HepG2 (cell line): ENCODE measurements around the gene RPTOR. TPM values are rescaled to one million over a fixed set of nuclear protein-coding genes. Genes with fewer than 3 reads are reported as not detected.
A peak's percentile ranks its signal among the peaks of the same experiment; 100 is the strongest.

Experiments used
- ATAC-seq: fragments of 200-7000 bp; cut with Tn5 transposase; 3 replicates; pipeline ENCODE4 v1.9.1; 2020; ENCODE audit warnings: mild to moderate bottlenecking, moderate library complexity
- BruUV-seq: library from RNA; stranded (reverse); fragments of 400-500 nt; replicated peaks from 2 replicates; lab custom pipeline; 2021; lab: Mats Ljungman, UMichigan
- CTCF ChIA-PET: fragments of 300-600 bp; formaldehyde crosslinking; extraction: SDS; loops from one replicate; lab custom pipeline; 2021; ENCODE audit warnings: low total read pairs, inconsistent platforms, low intra/inter-chr PET ratio; lab: Yijun Ruan, JAX
- POLR2A ChIA-PET: fragments of 350-600 bp; sonication (Branson Sonifier 250); formaldehyde crosslinking; loops from one replicate; lab custom pipeline; 2020; ENCODE audit warnings: antibody characterized with exemption, inconsistent platforms; lab: Yijun Ruan, JAX
- DNase-seq: peaks from one replicate; pipeline ENCODE4 v3.0.0-alpha.2; 2015; ENCODE audit warnings: low spot score
- FAIRE-seq: peaks from 3 replicates; lab custom pipeline; 2011; peaks lifted over from hg19 to GRCh38; lab: Jason Lieb, UNC
- H2AFZ ChIP-seq: one replicate; pipeline ENCODE4 v1.6.1; 2011; ENCODE audit warnings: low read length, inconsistent platforms
- H3K27ac ChIP-seq: fragments of 300-600 bp; 3 replicates; pipeline ENCODE4 v1.8.0; 2011; ENCODE audit warnings: mixed run types, mild to moderate bottlenecking, mixed read lengths, low read length, inconsistent platforms; ENCODE audit not compliant: insufficient read depth; ENCODE audit errors: extremely low read length
- H3K27me3 ChIP-seq, 2 experiments: fragments of 200-600 bp in 1 of 2; 2 replicates in 1 of 2; 3 replicates in 1 of 2; pipeline versions ENCODE4 v1.6.0 to v1.8.0; 2011; ENCODE audit warnings: low read length in 2 of 2, mild to moderate bottlenecking in 2 of 2, moderate library complexity in 2 of 2, inconsistent platforms in 1 of 2; ENCODE audit not compliant: insufficient read depth in 2 of 2, control insufficient read depth in 1 of 2
- H3K36me3 ChIP-seq, 2 experiments: fragments of 200-600 bp in 1 of 2; replicated peaks in 1 of 2; 2 replicates in 1 of 2; 3 replicates in 1 of 2; pipeline versions ENCODE4 v1.5.1 to v1.8.0; 2011; ENCODE audit warnings: low read length in 2 of 2, inconsistent platforms in 1 of 2; ENCODE audit not compliant: insufficient read depth in 2 of 2, control insufficient read depth in 1 of 2
- H3K4me1 ChIP-seq: 2 replicates; pipeline ENCODE4 v1.5.1; 2012; ENCODE audit warnings: low read length, inconsistent platforms; ENCODE audit not compliant: insufficient read depth
- H3K4me2 ChIP-seq: 2 replicates; pipeline ENCODE4 v1.6.0; 2011; ENCODE audit warnings: low read depth, low read length, inconsistent platforms
- H3K4me3 ChIP-seq, 3 experiments: fragments of 200-600 bp in 1 of 3; sonication (generic), shearing (Covaris generic) in 1 of 3; replicated peaks in 1 of 3; 2 replicates each; pipeline ENCODE4 v1.5.1; 2011 to 2016; ENCODE audit warnings: low read length in 3 of 3, inconsistent platforms in 2 of 3, low read depth in 2 of 3, mild to moderate bottlenecking in 2 of 3, control low read depth in 1 of 3, mixed read lengths in 1 of 3; ENCODE audit not compliant: insufficient read depth in 1 of 3
- H3K79me2 ChIP-seq: one replicate; pipeline ENCODE4 v1.6.1; 2011; ENCODE audit warnings: low read length, inconsistent platforms; ENCODE audit not compliant: insufficient read depth
- H3K9ac ChIP-seq: 2 replicates; pipeline ENCODE4 v1.6.0; 2011; ENCODE audit warnings: mild to moderate bottlenecking, low read depth, low read length, inconsistent platforms; ENCODE audit not compliant: insufficient read depth
- H3K9me3 ChIP-seq: 2 replicates; pipeline ENCODE4 v1.5.1; 2012; ENCODE audit warnings: mild to moderate bottlenecking, low read length
- H4K20me1 ChIP-seq: 2 replicates; pipeline ENCODE4 v1.6.0; 2011; ENCODE audit warnings: inconsistent platforms, mild to moderate bottlenecking, low read length, moderate library complexity; ENCODE audit not compliant: insufficient read depth
- ADNP ChIP-seq: sonication (generic); formaldehyde crosslinking; IDR thresholded peaks from 2 replicates; pipeline ENCODE4 v1.4.0; 2020; ENCODE audit warnings: missing genetic modification reagents
- AGO2 ChIP-seq: fragments of 200-400 bp; formaldehyde crosslinking; optimal IDR thresholded peaks from 2 replicates; pipeline ENCODE3; 2017; ENCODE audit warnings: mild to moderate bottlenecking, low read depth, low read length, moderate library complexity
- HES4 ChIP-seq: sonication (generic); formaldehyde crosslinking; IDR thresholded peaks from 2 replicates; pipeline ENCODE4 v1.9.0; 2021; ENCODE audit warnings: mild to moderate bottlenecking, missing genetic modification reagents, borderline replicate concordance
- KDM2A ChIP-seq: sonication (generic); formaldehyde crosslinking; IDR thresholded peaks from 2 replicates; pipeline ENCODE4 v1.4.0; 2020; ENCODE audit warnings: low read depth, missing genetic modification reagents, borderline replicate concordance
- KLF12 ChIP-seq: sonication (generic); formaldehyde crosslinking; IDR thresholded peaks from 2 replicates; pipeline ENCODE4 v1.4.0; 2020; ENCODE audit warnings: missing genetic modification reagents, borderline replicate concordance
- KMT2B ChIP-seq: IDR thresholded peaks from 2 replicates; pipeline ENCODE4 v1.6.1; 2016; ENCODE audit warnings: missing genetic modification reagents, missing compliant biosample characterization
- MXD1 ChIP-seq: sonication (generic); formaldehyde crosslinking; IDR thresholded peaks from 2 replicates; pipeline ENCODE4 v1.4.0; 2020; ENCODE audit warnings: mild to moderate bottlenecking, missing genetic modification reagents
- NFYB ChIP-seq: sonication (generic); formaldehyde crosslinking; IDR thresholded peaks from 2 replicates; pipeline ENCODE4 v1.4.0; 2020; ENCODE audit warnings: missing genetic modification reagents
- NRL ChIP-seq: sonication (generic); formaldehyde crosslinking; IDR thresholded peaks from 2 replicates; pipeline ENCODE4 v1.5.0; 2020; ENCODE audit warnings: missing genetic modification reagents, mild to moderate bottlenecking, moderate library complexity, borderline replicate concordance
- PREB ChIP-seq: sonication (generic); formaldehyde crosslinking; IDR thresholded peaks from 2 replicates; pipeline ENCODE4 v1.4.0; 2020; ENCODE audit warnings: missing genetic modification reagents
- RFX5 ChIP-seq: IDR thresholded peaks from 2 replicates; pipeline ENCODE4 v1.6.1; 2011; ENCODE audit warnings: low read depth, low read length, improper control_type of control experiment
- TOPORS ChIP-seq: sonication (generic); formaldehyde crosslinking; IDR thresholded peaks from 2 replicates; pipeline ENCODE4 v1.8.0; 2023; ENCODE audit warnings: mild to moderate bottlenecking, missing genetic modification reagents
- ZNF180 ChIP-seq: sonication (generic); formaldehyde crosslinking; IDR thresholded peaks from 2 replicates; pipeline ENCODE4 v1.4.0; 2020; ENCODE audit warnings: low read depth, missing genetic modification reagents, borderline replicate concordance
- ZNF350 ChIP-seq: sonication (generic); formaldehyde crosslinking; IDR thresholded peaks from 2 replicates; pipeline ENCODE4 v1.4.0; 2020; ENCODE audit warnings: mild to moderate bottlenecking, low read depth, missing genetic modification reagents, borderline replicate concordance
- ZNF552 ChIP-seq: sonication (generic); formaldehyde crosslinking; IDR thresholded peaks from 2 replicates; pipeline ENCODE4 v1.9.0; 2022; ENCODE audit warnings: missing genetic modification reagents, mild to moderate bottlenecking, borderline replicate concordance
- WGBS: methylation state at CpG from one replicate; pipeline ENCODE4 v1.1.6; 2017; ENCODE audit warnings: low lambda C conversion rate; 5-methylcytosine and 5-hydroxymethylcytosine counted together
- in situ Hi-C: cut with HindIII; loops from 2 replicates; pipeline ENCODE4 v1.10.0; 2017; ENCODE audit warnings: low pct_unique_long_range_greater_than_20kb; ENCODE audit not compliant: extremely low pct_ligation_motif_present
- intact Hi-C: fragments of 100-400 bp; cut with micrococcal nuclease; formaldehyde crosslinking; loops from one replicate; pipeline ENCODE4 v1.10.0; 2022; ENCODE audit not compliant: unreplicated experiment
- polyA plus RNA-seq, 8 experiments: library from polyadenylated mRNA; depleted of rRNA in 3 of 8; stranded (reverse) in 7 of 8; unstranded in 1 of 8; fragments of >200 nt; fragmentation: Illumina TruSeq in 4 of 8; extraction: Trizol in 4 of 8; gene quantifications; 2 replicates each; pipeline versions ENCODE4 v1.2.1 to v1.2.3, GENCODE V29; 2011 to 2016; ENCODE audit warnings: low read depth in 4 of 8, missing spikeins in 1 of 8, mixed read lengths in 1 of 8; ENCODE audit not compliant: insufficient read depth in 1 of 8
- total RNA-seq, 5 experiments: library from RNA; depleted of rRNA; stranded (reverse); fragments of >200 nt; fragmentation: Illumina TruSeq; extraction: Trizol; gene quantifications; 2 replicates each; pipeline ENCODE4 v1.2.3, GENCODE V29; 2016; ENCODE audit warnings: low read depth in 1 of 5

RPTOR gene
- total and polyA plus RNA-seq, 2 of the 13 experiments (the other 11 are each of a cell fraction or from before 2014, with no cell fraction given): 6.6 to 25.3 TPM

- TF ChIP-seq KDM2A (no peak), ZNF180 (CRISPR knock-in tag) (no peak), ZNF350 (no peak), KLF12 (CRISPR knock-in tag) (no peak), KMT2B (CRISPR knock-in tag) (no peak), ADNP (CRISPR knock-in tag) (no peak), ZNF552 (CRISPR knock-in tag) (no peak), PREB (CRISPR knock-in tag) (no peak), TOPORS (CRISPR knock-in tag) (no peak), NFYB (no peak), MXD1 (no peak), RFX5 (no peak), HES4 (CRISPR knock-in tag) (no peak)
Observed at GRCh38 chr17:80851277-80851925, 306.8 kb downstream of the RPTOR start (continued).

- intact Hi-C loops (no loop called here), in situ Hi-C loops (no loop called here)
- Histone ChIP-seq H3K27me3 (no peaks in the 10 kb centered on the region), H3K27ac (no peak overlapping the region), H3K36me3 (peaks cover 24 to 56% of the 10 kb centered on the region in 2 experiments), H3K4me1 (no peaks in the 10 kb centered on the region), H3K9ac (no peak overlapping the region), H3K9me3 (no peaks in the 10 kb centered on the region), H4K20me1 (no peaks in the 10 kb centered on the region), H2AFZ (no peak overlapping the region), H3K4me3 (no peak overlapping the region), H3K4me2 (no peak overlapping the region), H3K79me2 (no peaks in the 10 kb centered on the region)
- WGBS: 95% methylated on average over 11 of the region's 11 CpGs
- no TSS peak for BruUV-seq
- ATAC-seq (no peak), DNase-seq (no peak), FAIRE-seq (no peak)
- TF ChIP-seq AGO2 (peak; percentile 26), NRL (CRISPR knock-in tag) (no peak)
- POLR2A ChIA-PET: no interaction called here
- CTCF ChIA-PET: no interaction called here
Observed at GRCh38 chr17:80852476-80853015, 307.9 kb downstream of the RPTOR start.
